Stimulated activated CD4-positive, alpha-beta T cell treated with anti-CD3 and anti-CD28 coated beads, Interleukin-2, amount 100 ng/mL, for 24 hours (primary cell): ENCODE results near the gene IRAK1.
A peak's percentile ranks its signal among the peaks of the same experiment; 100 is the strongest.
"Not testable (repeated sequence)": the region's sequence is repeated elsewhere in the genome, so short reads cannot be mapped to it uniquely, and the experiment has no call there.

Experiments
- DNase-seq, 2 donors: peaks; one replicate each; pipeline ENCODE4 v3.0.0-alpha.2; 2020

IRAK1 gene

GRCh38 chrX:153993978-153994377 is 25.7 kb downstream of the IRAK1 start:
- DNase-seq: no peak

DNA sequence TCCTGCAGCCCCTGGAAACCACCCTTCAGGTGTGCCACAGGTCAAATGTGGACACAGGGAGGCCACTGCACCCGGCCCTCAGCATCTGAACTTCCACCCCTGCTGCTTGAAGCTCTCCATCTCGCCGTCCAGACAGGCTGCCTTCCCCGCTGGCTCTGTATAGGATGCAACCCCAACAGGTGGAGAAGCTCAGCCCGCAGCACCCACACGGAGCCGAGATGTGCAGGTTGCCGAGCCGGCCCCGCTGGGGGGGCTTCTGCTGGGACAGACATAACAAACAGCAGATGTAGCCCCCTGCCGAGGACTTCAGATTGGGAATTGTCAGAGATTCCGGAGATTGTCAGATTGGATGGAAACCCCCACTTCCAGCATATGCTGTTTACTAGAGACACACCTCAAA is 26.6 kb downstream of the IRAK1 start:
- no peak for DNase-seq

- DNase-seq: no peak
Measured at GRCh38 chrX:153992180-153992579, 27.5 kb downstream of the IRAK1 start.

GRCh38 chrX:153991013-153991580 is 28.6 kb downstream of the IRAK1 start:
- DNase-seq: no peak

DNA sequence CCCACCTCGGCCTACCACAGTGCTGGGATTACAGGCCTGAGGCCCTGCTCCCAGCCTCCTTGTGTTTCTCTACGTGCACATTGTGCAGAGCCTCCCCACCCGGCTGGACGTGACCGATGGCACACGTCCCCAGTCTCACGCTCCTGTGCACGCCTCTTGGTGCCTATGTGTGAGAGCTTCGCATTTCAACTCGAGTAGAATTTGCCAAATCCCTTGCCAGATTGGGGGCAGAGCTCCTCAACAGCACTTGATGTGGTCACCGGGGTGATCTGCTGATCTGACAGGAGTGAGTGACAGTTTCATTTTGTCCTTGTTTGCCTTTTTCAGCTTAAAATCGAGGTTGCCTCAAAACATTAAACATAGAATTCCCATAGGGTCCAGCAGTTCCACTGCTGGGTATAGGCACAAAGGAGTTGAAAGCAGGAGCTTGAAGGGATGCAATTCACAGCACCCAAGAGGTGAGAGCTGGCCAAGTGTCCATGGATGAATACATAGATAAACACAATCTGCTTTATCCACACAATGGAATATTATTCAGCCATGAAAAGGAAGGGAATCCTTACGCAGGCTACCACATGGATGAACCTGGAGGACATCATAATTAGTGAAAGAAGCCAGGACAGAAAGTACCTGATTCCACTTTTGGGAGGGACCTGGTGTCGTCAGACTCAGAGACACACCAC is 29.6 kb downstream of the IRAK1 start:
- DNase-seq: no peak

DNA sequence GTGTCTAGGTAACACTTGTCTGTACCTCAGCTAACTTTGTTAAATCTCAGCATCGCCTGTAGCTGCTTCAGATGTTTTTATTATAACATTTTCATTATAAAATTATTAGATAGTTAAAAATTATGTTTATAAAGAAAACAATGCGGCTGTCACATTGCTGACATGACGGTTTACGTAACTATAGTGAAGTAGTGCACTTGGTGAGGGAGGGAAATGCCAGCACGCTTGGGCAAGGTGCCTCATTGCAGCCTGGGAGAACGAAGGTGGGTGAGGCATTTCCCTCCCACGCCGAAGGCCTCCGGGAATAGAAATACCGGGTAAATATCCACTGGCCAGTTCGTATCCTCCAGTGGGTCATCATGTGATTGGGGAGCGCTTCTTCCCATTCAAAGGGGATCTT is 31.2 kb downstream of the IRAK1 start:
- no peak for DNase-seq

- peak; percentile 43 to 55 for DNase-seq
Measured at GRCh38 chrX:153984351-153985178, 35.1 kb downstream of the IRAK1 start.

- DNase-seq: no peak
Measured at GRCh38 chrX:153983321-153983801, 36.3 kb downstream of the IRAK1 start.

DNA sequence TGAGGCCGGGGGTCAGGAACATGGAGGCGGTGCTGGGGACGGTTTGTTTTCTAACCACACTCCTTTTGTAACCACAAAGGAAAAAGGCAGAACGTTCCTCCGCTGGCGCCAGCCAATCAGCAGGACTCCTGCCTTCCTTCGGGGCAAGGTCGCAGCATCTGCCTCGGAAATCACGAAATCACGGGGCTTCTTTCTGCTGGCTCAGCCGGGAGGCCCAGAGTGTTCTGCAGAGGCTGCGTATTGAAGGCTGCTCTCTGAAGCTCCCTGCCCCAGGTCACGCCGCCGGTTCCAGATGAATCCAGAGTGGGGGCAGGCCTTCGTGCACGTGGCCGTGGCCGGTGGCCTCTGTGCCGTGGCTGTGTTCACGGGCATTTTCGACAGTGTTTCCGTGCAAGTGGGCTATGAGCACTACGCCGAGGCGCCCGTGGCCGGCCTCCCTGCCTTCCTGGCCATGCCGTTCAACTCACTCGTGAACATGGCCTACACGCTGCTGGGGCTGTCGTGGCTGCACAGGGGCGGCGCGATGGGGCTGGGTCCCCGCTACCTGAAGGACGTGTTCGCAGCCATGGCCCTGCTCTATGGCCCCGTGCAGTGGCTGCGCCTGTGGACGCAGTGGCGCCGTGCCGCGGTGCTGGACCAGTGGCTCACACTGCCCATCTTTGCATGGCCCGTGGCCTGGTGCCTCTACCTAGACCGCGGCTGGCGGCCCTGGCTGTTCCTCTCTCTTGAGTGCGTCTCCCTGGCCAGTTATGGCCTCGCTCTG is 37.8 kb downstream of the IRAK1 start:
- peak; percentile 47 to 75 for DNase-seq

- DNase-seq: no peak
Measured at GRCh38 chrX:153981231-153981630, 38.5 kb downstream of the IRAK1 start.

DNA sequence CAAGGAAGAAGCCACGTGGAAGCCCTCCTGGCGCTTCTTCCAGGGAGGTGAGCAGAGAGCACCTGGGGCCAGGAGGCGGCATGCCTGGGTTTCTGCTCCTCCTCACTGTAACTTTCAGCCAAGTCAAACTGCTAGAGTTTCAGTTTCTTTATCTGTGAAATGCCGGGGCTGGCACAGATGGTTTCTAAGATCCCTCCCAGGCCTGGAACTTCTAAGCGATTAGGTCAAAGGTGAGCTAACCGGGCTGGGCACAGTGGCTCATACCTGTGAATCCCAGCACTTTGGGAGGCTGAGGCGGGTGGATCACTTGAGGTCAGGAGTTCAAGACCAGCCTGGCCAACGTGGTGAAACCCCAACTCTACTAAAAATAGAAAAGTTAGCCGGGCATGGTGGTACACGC is 39.3 kb downstream of the IRAK1 start:
- DNase-seq: not testable (repeated sequence)

GRCh38 chrX:153974726-153975286 is 44.9 kb downstream of the IRAK1 start:
- no peak for DNase-seq

DNA sequence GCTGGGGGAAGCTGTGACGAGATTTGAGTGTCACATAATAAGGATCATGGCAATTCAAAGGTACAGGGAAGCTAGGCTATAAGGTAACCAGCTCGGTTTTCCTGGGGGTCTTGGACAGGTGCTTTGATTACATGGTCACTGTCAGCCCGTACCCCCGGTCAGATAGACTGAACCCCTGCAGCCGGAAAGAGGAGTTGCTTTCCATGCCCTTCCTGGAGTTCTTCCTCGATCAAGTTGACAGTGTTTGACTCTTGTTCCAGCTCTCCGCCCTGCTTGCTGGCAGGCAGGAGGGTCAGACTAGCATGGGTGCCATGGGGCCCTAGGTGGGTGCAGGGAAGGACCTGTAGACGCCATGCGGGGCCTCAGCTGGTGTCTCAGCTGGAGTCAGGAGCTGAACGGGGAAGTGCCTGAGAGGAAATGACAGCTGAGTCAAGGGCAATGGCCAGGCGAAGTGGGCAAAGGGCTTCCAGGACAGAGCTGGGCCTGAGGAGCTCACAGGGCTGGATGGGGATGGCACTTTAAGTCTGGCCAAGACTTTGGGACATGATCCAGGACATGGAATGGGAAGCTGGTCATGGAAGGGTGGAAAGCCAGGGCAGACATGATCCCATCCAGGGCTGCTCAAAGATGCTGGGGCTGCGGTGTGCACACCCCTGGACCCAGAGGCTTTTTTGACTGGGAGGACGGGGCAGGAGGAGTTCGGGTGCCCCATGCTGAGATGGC is 45.5 kb downstream of the IRAK1 start:
- DNase-seq: no peak

- no peak for DNase-seq
Measured at GRCh38 chrX:153973127-153974002, 46.3 kb downstream of the IRAK1 start.

DNA sequence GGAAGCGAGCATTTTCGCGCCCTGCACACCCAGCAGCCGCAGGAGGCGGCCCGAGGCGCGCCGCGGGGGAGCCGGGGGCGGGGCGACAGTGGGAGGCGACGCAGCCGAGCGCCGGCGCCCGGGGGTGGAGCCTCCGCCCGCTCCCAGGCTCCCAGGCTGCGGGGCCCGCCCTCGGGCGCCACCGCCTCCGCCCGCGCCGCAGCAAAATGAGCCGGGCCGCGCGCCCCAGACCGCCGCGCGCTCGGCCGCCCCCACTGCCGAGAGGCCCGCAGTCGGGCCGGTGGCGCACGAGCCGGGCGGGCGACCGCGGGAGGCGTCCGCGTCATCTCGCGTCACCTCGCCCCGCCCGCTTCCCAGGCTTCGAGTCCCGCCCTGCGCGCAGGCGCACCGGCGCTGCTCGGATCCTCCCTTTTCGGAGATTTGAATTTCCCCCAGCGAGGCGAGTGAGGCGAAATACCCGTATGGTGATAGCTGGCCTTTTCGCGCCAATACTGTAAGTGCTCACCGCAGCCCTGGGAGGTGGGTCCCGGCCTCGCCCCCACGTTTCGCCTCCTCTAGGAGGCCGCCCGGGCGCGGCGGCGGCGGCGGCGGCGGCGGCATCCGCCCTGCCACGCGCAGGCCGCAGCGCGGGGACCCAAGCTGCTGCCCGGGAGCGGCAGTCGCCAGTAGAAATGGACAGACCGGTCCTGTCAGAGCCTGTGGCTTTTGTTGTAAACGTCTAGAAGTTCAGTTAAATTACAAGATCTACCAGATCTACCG is 47.2 kb downstream of the IRAK1 start, which contains the start of gene TMEM187:
TMEM187 (plus strand) TSS at position 387 of the 759 bp plus-strand sequence. CDS start 9,309 bp downstream, outside the sequence.
- DNase-seq: peak; percentile 85 to 86

- peak; percentile 86 to 88 for DNase-seq
Measured at GRCh38 chrX:153971450-153972367, 48.0 kb downstream of the IRAK1 start, which contains the start of gene HCFC1. TSS of gene HCFC1 (minus strand) at chrX:153971818. CDS start at chrX:153970840, 978 bp downstream.

- DNase-seq: peak; percentile 85 to 86
Measured at GRCh38 chrX:153971124-153971449, 48.6 kb downstream of the IRAK1 start.

DNA sequence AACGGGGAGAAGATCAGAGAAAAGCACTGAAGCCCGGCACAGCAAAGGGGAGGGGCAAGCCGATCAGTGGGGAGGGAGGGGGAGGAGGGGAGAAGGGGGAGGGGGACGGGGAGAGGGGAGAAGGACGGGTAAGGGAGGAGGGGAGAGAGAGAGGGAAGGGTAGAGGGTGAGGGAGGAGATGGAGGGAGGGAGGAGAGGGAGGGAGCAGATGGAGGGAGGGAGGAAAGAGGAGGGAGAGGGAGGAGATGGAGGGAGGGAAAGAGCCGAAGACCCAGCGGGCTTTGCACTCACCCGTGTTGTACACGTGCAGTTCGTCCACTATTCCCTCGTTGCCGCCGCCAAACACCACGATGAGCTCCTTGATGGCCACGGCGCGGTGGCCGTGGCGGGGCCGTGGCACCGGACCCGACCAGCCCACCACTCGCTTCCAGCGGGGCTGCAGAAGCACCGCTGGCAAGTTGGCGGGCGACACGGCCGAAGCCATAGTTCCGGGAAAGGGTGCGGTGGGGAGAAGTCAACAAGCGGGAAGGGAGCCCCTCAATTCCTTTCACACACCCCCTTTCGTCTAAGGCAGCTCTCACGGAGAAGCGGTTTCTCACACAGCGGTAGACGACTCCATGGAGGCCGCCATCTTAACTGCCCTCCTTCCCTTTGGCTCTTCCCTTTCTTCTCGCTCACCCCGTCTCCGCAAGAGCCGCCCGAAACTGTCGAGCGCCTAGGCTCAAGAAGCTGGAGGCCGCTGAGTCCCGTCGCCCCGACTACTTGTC is 49.2 kb downstream of the IRAK1 start:
- no peak for DNase-seq
